ENCODE measurements around the gene GOLM1.
"Not testable (repeated sequence)": the region's sequence is repeated elsewhere in the genome, so short reads cannot be mapped to it uniquely, and the experiment has no call there.

GOLM1 gene, protein sequence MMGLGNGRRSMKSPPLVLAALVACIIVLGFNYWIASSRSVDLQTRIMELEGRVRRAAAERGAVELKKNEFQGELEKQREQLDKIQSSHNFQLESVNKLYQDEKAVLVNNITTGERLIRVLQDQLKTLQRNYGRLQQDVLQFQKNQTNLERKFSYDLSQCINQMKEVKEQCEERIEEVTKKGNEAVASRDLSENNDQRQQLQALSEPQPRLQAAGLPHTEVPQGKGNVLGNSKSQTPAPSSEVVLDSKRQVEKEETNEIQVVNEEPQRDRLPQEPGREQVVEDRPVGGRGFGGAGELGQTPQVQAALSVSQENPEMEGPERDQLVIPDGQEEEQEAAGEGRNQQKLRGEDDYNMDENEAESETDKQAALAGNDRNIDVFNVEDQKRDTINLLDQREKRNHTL

DNA sequence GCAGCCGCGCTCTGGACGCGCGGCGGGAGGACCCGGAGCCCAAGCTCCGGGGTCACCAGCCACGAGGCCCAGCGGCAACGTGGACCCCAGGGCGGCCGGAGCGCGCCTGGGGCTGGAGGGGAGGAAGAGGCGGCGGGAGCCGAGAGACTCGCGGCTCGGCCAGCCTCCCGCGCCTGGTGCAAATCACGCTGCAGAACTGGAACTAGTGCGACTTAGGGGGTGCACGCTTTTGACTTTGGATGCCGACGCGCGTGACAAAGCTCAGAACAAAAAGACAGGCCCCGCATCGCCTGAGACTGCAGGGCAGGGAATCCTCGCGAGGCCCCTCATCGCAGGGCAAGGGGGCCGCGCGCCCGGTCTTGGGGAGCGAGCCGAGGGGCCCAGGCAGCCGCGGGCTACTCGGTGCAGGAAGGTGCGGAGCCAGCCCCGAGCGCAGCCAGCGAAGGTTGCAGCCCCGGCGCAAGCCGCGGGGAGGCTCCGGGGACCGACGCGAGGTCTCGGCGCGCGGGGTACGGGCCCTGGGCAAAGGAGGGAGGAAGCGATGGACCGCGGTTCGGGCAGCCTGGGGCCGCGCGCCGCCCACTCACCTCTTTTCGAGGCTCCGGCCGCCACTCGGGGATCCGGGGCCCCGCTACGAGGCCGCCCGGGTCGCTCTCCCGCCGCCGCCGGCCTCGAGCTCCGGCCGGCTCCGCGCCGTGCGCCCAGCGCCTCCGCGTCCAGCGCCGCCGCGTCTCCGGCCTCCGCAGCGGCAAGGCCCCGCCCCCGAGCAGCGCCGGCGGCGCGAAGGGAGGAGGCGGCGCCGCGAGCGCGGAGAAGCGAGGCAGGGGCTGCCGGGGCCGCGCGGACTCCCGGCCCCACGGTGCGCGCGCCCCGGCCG is at the start of gene GOLM1:
TSS of gene GOLM1 (minus strand) at position 735 of the 877 bp plus-strand sequence. CDS start 20,238 bp downstream, outside the sequence.
- no peak for DNase-seq (ENCODE audit: low spot score)

DNA sequence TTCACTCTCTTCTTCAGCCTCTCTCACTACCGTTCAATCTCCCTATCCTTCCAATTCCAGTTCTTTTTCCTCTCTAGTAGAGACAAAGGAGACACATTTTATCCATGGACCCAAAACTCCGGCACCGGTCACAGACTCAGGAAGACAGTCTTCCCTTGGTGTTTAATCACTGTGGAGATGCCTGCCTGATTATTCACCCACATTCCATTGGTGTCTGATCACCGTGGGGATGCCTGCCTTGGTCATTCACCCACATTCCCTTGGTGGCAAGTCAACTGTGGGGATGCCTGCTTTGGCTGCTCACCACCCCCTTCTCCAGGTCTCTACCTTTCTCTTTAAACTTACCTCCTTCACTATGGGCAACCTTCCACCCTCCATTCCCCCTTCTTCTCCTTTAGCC is 47.3 kb upstream of the GOLM1 start:
- not testable (repeated sequence) for DNase-seq (ENCODE audit: low spot score)

DNA sequence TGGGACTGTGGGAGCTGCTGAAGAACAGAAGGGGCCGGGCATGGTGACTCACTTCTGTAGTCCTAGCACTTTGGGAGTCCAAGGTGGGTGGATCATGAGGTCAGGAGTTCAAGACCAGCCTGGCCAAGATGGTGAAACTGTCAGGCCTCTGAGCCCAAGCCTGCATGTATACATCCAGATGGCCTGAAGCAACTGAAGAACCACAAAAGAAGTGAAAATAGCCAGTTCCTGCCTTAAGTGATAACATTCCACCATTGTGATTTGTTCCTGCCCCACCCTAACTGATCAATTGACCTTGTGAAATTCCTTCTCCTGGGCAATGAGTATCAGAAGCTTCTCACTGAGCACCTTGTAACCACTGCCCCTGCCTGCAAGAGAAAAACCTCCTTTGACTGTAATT is 46.6 kb upstream of the GOLM1 start:
- DNase-seq (ENCODE audit: low spot score), result not testable (repeated sequence)

DNA sequence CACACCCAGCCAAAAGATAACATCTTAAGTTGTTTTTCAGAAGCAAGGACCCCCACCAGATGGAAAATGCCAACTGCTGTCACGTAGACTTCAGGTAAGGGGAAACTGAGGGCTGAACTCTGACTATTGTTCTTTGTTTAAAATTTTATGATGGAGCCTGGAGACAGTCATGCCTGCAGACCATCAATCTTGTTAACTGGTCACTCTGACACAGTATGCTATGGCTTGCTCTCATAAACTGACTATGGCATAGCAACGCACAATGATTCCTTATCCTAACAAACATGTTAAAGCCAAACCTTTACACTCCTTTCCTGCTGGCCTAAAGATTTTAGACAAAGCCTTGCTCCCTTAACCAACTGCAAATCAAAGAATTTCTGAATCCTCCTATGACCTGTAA is 43.6 kb upstream of the GOLM1 start:
- no peak for DNase-seq (ENCODE audit: low spot score)

DNA sequence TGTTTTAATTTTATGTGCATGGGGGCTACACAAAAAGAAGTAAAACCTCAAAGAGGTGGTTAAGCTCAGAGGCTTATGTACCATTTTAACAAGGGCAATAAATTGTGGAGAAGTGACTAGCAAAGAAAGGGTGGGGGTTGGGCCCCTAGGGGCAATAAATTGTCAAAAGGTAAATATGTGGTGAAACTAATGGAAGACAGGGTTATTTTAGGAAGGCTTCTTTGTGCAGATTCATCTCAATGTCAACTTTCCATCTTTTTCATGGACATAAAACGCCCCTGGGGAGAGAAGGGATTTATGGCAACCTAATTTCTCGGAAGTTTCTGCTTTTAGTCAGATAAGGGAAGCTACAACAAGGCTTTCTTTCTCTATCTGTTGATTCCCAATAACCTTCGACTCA is 42.5 kb upstream of the GOLM1 start:
- DNase-seq (ENCODE audit: low spot score), result no peak

DNA sequence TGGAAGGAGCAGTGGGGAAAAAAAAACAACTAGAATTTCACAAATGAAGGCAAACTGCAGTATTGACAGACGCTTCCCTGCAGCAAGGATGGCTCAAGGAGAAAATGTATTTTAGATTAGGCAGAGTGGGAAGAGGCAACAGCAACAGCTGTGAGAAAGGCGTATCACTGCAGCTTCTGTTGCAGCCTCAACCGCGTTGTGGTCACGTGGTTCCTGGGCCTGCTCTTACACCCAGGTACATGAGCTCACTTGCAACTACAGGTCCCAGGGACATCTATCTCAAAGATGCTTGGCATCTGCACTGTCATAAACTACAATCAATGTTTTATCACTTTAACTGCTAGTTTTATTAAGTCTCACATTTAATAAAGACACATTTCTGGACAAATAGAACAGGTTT is 36.0 kb upstream of the GOLM1 start:
- no peak for DNase-seq (ENCODE audit: low spot score)

DNA sequence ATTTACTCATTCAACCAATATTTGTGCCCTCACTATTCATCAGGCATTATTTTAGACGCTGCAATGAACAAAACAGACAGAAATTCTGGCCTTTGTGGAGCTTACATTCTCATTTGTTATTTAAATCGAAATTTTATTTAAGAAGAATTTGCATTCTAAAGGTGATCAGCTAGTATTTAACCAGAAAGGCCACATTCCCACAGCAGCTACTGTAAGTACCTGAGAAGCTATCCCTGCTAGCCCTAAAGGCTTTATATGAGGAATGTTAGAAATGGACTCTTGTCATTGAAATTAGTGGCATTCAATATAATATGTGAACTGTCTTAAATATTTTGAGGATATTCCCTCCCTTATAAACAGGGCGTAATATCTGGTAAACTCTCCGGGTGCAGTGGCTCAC is 35.0 kb upstream of the GOLM1 start:
- DNase-seq (ENCODE audit: low spot score), result no peak

DNA sequence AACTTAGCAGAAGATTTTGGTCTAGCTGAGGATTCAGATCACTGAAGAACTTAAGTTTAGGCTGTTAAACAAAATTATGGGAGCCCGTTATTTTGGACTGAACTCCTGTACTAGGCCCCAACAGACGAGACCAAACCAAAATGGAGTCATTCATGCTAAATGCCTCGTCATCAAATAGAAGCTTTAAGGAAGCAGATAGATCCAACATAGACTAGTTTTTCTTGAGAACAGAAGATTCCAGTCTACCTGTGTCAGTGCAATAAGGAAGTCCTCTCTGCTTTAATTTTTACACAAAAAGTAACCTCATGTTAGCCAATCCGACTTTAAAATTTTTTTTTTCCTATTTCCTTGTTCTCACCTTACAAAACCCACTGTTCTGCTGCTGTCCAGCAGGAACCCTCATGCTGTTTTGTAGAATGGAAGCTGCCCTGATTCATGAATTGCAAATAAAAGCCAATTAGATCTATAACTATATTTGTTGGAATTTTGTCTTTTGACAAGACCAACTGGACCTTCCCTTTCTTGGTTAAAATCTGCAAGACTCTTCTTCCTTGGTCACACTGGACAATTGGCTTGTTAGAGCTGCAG is 29.0 kb upstream of the GOLM1 start:
- DNase-seq (ENCODE audit: low spot score), result no peak

DNA sequence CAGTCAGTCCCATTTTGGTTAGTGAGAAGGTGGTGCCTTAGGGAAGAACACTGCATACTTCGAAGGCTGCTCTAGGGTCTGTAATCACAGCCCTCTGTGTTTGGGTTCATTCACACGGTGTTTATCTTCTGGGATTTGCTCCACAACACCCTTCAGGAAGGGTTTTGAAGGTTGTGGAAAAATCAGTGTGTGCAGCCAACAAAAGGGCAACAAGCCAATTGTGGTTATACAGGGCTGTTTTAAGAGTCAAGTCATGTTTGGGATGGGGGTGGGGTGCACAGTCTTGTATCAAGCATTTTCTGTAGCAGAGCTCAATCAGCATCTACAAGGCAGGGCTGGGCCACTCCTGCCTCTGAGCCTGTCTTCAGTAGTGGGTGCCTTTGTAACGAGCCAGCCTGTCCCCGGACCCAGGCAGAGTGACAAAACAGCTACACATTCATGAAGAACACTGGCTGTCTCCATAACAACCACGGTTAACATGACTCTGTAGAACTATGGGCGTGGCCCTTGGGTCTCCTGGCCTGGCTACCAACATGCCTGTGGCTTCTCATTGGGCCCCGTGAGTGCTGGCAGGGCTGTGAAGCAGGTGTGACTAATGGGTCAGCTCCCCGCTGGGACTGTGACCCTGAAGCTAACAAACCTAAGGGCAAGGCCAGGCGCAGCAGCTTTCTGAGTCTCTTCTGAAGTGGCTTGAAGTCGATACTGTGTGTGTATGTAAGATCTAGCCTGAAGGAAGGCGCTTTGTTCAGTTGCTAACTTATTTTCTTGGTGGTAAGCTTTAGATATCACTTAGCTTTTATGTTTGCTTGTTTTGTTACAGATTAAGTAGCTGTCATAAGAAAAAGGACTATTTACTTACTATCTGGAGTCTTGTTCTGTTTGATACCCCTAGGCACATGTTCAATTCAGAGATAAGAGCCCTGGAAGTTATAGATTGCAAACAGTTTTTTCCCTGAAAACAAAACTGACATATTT is 27.9 kb upstream of the GOLM1 start:
- DNase-seq (ENCODE audit: low spot score), result peak; percentile 14

DNA sequence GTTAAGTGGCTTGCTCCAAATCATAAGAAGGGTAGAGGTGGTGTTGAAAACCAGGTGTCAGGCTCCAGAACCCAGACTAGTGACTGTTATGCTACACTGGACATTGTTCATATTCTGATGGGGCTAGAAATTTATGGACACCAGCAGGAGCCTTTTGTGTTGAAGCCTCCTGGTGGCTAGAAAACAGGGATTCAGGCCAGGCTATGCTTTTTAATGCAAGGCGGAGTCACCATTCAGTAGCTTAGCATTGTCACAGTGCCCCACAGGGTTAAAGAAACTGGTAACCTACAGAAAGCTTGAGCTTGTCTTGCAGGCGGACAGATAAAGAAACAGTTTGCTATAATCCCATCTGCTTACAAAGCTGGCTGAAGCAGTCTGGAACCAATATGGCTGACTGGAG is 23.0 kb upstream of the GOLM1 start:
- no peak for DNase-seq (ENCODE audit: low spot score)

DNA sequence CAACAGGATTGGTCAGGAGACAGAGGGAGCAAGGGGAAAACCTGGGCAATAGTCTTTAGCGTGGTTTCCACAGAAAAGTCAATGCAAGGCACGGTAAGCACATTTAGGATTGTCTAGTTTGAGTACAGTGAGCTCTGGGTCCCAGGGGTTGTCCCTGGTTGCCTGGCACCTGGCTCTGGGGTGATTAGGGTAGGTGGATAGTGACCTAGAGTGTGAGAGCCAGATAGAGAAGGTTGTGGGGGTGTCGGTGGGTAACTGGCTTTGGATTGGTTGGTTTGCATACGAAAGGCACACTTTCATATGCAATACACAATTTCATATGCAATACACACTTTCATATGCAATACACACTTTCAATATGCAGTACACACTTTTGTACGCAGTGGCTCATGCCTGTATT is 20.1 kb upstream of the GOLM1 start:
- no peak for DNase-seq (ENCODE audit: low spot score)

DNA sequence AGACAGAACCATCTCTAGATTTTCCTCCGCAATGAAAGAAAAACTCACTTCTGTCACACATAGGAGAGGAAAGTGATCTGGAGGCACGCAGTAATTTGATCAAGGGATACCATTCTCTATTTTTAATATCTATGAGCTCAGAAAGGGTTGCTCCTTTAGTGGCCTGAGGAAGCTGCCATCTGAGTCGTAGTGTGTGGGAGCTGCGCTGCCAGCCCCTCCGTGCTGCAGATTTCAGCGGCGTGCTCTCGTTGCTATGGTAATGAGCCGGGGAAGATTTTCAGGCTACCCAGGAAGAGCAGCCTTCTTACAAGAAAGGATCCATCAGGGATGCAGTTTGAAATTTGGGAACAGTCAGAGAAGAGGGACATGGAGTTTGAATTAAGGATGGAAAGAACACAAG is 17.1 kb upstream of the GOLM1 start:
- DNase-seq (ENCODE audit: low spot score), result no peak

DNA sequence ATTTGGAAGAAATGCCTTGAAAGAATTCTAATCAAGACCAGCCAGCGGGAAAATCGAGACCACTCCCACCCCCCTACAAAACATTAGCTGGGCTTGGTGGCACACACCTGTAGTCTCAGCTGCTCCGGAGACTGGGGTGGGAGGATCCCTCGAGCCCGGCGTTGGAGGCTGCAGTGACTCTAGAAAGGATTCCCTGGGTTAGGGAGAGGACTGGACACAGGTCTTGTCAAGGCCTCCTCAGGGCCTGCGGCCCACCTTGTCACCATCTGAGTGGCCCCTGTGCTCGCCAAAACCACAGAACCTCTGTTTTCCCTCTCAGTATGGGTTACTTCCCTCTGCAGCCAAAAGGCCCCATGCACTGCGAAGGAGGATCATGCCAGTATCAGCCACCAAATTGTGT is 16.5 kb upstream of the GOLM1 start:
- no peak for DNase-seq (ENCODE audit: low spot score)

DNA sequence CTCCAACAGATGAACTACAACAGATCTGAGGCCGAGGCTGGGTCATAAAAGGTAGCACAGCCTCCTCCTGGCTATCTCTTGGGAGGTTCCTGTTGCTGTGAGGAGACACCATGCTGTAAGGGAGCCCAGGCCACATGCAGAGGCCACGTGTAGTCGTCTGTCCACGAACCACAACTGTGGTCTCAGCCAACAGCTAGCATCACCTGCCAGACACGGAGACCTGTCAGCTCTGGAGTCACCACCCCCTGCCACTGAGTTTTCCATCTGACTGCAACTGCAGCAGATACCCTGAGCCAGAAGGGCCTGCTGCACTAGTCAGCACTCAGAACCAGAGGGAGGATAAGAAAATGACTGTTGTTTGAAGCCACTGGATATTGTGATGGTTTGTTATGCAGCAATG is 12.7 kb upstream of the GOLM1 start:
- no peak for DNase-seq (ENCODE audit: low spot score)

DNA sequence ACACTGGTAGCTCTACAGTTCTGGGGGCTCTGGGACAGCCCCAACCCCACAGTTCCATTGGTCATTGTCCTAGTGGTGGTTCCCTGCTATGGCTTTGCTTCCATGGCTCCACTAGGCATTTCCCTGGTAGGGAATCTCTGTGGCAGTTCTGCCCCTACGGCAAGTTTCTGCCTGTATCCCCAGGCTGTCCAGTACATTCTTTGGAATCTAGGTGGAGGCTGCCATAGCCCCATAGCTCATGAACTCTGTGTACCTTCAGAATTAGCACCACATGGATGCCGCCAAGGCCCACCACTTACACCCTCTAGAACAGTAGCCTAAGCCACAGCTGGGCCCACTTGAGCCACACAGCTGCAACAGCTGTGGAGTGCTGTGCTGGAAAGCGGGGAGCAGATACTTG is 3.3 kb upstream of the GOLM1 start:
- no peak for DNase-seq (ENCODE audit: low spot score)

DNA sequence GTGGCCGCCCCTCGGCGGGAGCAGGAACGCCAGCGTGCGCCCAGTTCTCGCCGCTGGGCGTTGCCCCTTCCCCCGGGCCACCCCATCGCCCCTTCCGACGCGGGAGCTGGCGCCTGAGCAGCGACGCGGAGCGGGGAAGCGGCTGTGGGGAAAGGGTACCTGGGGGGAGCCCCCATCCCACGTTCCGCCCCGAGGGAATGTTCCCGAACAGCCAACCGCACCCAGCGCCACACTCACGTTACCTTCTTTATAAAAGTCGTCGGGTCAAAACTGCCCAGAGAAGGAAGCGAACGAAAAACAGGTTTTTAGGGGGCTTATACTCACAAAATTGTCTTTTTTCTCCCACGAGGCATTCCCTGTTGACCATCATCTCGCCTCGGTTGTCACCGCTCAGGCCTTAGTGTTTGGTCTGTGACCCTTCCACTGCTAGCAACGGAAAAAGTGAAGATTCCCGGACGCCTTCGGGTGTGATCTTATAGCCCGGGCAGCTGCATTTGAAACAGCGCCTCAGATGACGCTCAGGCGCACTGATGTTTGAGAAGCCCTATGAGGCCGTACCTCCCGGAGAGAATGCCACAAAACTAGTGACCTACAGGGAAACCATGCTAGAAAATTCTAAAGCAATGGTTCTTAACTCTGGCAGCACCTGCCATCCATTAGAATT is 475 bp upstream of the GOLM1 start:
- no peak for DNase-seq (ENCODE audit: low spot score)

DNA sequence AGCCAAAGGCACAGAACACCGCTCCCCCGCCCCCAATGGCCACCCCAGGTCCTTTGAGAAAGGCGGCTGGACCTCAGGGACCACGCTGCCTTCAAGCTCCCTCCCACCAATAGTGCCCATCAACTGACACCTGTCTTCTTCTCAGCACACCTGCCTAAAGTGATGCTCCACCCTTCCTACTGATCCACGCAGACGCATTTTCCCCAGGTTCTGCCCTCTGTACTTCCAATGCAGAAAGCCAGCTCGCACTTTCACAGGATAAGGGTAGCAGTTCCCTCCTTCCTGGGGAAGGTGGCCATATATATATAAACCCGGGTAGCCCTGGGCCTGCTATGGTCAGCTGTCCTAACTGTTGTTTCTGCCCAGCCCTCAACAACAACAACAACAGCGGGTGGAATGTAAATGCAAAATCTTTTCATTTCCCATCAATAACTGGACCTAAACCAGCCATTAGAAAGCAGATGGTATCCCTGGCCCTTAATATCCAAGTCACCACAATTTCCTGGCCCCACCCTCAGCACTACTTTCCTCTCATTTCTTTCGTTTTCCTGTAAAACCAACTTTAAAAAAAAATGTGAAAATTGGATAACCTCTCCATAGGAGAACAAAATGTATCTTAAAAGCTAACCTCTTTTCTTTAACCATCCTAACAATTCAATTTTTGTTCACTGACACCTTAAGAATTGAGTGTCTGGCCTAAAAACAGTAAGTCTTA is 1.7 kb downstream of the GOLM1 start:
- DNase-seq (ENCODE audit: low spot score), result no peak

DNA sequence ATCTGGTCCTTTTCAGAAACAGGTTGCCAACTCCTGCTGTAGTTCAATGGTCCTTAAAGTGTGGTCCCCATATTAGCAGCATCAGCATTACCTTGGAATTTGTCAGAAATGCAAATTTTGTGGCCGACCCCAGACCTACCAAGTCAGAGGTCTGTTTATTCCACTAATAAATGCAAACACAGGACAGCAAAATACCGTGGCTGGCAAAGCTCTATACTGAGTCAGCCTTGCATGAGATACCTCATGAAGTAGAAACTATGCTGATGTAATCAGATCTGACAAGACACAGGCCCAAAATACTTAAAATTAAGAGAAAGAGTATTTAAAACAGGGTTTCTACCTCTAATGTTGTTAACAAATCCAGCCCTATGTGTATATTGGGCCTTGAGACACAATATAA is 3.0 kb downstream of the GOLM1 start:
- no peak for DNase-seq (ENCODE audit: low spot score)

DNA sequence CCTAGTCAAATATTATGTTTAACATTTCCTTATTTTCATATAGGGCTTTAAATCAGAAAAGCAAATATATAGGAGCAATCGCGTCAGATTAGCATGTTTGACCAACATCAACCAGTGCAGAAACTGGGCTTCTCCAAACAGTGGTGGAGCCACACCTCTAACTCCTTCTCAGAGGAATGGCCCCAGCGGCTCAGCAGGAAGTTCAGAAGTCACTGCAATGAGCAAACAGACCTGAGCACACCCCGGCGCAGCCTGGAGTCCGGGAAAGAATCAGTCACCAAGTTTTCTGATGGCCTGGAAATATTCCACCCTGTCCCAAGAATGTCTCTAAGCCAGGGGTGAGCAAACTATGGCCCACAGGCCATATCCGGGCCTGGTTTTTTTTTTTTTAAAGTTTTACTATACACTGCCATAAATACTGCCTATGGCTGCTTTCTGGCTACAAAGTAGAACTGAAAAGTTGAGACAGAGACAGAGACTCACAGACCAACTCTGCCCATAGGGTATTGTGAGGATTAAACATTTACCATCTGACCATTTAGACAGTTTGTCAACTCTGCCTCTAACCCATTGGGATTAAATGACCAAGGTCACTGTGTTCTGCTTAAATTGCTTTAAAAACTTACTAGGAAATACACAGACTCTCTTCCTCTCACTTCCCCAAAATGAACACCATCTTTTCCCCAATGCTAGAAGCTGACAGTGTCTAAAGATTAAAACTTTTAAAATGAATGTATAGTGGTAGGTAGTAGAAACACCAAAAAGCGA is 5.4 kb downstream of the GOLM1 start:
- DNase-seq (ENCODE audit: low spot score), result no peak

DNA sequence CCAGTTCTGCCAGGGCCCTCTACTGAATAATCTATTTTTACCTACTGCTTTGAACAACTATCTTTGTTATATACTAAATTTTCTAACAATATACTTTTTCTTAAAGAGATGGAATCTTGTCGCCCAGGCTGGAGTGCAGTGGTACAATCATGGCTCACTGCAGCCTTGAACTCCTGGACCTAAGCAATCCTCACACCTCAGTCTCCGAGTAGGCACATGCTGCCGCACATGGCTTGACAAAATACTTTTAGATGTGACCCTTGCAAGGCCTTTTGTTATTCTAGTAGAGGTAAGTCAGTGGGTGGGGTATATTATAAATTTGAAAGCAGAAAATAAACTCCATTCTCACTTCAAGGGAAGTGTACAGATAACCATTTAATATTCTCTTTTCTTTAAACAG is 7.9 kb downstream of the GOLM1 start:
- DNase-seq (ENCODE audit: low spot score), result no peak

All from NAMALWA (cell line).